Pulmonary artery endothelial cell (primary cell): Measurements from ENCODE around the gene SEC63. TPM values are rescaled to one million over a fixed set of nuclear protein-coding genes. Genes with fewer than 3 reads are reported as not detected.
"Not testable (repeated sequence)": the region's sequence is repeated elsewhere in the genome, so short reads cannot be mapped to it uniquely, and the experiment has no call there.

Source experiments
- DNase-seq: peaks from one replicate; pipeline ENCODE4 v3.0.0-alpha.2; 2011; ENCODE audit warnings: low read depth, low spot score
- total RNA-seq: library from RNA; depleted of rRNA; stranded (reverse); fragments of >200 nt; gene quantifications from 2 replicates; pipeline ENCODE4 v1.2.3, GENCODE V29; 2014

The SEC63 gene
- total RNA-seq, 1 donor from 2014 or later: 16.4 TPM

- no peak for DNase-seq
These were observed 93.5 kb downstream of the SEC63 start for GRCh38 chr6:107864226-107865127.

- no peak for DNase-seq
These were observed 95.6 kb downstream of the SEC63 start for GRCh38 chr6:107862383-107862782.

- not testable (repeated sequence) for DNase-seq
These were observed 97.0 kb downstream of the SEC63 start for GRCh38 chr6:107860963-107861362.

DNA sequence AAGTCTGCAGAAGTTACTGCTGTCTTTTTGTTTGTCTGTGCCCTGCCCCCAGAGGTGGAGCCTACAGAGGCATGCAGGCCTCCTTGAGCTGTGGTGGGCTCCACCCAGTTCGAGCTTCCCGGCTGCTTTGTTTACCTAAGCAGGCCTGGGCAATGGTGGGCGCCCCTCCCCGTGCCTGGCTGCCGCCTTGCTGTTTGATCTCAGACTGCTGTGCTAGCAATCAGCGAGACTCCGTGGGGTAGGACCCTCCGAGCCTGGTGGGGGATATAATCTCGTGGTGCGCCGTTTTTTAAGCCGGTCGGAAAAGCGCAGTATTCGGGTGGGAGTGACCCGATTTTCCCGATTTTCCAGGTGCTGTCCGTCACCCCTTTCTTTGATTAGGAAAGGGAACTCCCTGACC lies 97.9 kb downstream of the SEC63 start:
- not testable (repeated sequence) for DNase-seq

GRCh38 chr6:107853230-107853629 lies 104.8 kb downstream of the SEC63 start:
- no peak for DNase-seq

GRCh38 chr6:107849325-107849724 lies 108.7 kb downstream of the SEC63 start:
- no peak for DNase-seq

DNA sequence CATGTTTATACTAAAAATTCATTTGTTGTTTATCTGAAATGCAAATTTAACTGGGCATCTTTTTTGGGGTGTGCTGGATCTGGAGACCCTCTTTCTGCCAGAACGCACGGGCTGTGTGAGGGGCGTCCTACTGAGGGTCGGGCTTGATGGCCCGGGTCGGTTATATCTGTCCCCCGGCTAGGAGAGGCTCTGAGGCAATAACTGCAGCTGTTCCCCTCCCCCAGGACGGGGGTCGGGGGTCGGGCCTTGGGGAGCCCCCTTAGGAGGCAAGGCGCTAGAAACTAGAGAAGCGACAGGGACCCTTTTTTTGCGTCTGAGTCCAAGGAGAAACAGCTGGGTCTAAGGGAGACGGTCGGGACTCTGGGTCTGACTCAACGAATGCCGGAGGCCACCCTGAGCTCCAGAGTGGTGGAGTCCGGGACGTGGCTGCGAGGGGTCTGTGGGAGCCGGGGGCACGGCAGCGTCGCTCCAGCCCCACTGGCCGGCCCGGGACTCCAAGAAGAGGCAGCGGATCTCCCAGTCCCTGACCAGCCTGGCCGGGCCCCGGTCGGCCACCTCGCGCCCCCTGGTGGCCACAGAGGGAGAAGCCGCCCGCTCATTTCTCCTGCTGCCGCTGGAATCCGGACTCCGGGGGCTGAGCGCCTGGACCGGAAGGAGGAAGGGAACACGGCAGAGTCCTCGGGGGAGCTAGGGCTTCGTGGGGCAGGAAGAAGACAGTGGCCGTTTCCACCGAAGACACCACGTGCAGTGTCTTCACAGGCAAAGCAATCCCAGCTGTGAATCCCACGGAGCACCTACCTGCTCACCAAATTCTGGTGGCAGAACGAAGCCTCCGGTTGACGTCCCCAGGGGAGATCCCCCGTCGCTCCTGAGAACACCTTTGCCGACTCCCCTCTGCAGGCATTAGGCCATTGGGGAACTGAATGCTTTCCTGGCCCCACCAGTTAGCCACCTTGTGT lies 109.9 kb downstream of the SEC63 start:
- DNase-seq: peak; percentile 11

DNA sequence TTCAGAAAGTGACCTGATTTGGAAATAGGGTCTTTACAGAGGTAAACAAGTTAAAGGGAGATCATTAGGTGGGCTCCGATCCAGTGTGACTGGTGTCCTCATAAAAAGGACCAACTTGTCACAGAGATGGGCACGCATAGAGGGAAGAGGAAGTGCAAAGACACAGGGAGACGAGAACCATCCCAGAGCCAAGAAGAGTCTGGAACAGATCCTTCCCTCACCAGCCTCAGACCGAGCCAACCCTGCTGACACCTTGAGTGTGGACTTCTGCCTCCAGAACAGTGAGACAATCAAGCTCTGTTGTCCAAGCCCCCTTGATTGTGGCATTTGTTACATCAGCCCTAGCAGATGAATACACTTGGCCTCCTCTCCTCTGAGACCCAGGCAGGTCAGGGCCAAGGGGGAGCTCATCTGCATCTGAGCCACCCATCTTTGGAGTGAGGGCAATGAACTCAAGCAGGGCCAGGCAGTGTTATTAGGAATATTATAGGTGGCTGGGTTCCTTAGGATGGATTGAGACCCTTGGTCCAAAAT lies 111.7 kb downstream of the SEC63 start:
- no peak for DNase-seq

DNA sequence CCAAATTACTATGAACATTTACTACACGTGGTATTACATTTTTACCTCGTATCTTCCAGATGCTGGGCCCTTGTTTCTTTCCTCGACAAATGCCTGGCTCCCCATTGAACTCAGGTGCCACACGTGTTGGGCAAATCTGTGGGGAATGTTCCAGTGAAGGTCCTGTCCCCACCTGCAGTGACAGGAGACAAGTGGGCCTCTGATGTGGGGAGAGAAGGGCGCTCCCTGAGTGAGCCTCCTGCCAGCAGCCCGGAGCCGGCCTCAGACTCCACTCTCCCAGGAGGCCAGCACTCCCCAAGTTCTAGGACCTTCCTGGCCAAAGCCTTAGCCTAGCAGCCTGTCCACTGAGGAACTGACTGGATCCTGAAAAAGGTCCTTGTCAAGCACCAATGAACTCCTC lies 112.2 kb downstream of the SEC63 start:
- no peak for DNase-seq

DNA sequence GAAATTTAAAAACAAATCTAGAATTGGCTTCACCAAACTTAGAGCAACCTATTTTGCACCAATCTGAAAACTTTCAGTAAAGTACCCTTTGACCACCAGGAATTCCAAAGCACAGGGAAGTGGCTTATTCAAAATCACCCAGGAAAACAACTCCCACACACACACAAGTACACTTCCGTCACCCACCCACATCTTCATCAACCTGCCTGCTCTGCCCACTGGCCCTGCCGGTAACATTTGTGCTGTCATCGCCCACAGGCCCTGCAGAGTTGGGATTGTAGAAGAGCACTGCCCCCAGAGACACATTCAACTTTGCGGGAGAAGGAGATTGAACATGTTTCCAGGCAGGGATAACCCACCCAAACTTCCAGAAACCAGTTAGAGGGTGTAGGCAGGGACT lies 114.6 kb downstream of the SEC63 start:
- DNase-seq: no peak

DNA sequence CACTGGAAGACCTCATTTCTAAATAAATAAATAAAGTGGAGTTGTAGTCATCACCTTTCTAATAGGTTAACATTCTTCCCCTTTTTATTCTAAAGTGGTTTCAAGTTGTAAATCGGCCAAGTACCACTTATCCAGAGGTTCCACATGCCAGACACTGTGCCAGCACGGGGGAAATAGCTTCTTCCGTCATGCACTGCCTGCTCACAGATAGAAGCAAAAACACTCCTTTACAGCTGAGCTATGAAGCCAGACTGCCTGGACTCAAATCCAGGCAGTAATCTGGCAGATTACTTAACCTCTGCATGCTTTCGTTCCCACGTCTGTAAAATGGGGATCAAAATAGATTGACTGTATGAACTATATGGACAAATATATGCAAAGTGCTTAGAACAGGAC lies 116.7 kb downstream of the SEC63 start:
- DNase-seq: no peak

DNA sequence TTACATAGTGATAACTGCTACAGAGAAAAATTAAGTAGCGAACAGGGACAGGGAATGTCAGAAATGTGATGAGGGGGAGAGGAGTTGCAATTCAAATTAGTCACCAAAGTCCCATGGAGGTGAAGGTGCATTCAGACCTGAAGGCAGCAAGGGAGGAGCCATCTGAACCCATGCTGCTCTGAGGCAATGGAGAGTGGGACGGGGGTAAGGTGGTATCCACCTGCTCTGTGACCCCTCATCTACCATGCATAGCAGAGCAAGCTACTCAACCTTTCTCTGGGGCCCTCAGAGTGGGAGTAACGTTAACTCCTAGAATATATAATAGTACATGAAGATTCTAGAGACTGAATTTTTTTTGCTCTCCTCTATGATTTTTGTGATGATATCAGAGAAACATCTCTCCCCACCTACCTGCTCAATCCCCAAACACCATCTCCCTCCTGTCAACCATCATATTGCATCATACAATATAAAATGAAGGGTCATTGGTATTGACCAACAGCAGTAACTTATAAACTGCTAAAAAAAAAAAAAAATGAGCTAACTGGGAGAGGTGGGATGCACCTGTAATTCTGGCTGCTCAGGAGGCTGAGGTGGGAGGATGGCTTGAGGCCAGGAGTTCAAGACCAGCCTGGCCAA lies 117.3 kb downstream of the SEC63 start:
- no peak for DNase-seq

DNA sequence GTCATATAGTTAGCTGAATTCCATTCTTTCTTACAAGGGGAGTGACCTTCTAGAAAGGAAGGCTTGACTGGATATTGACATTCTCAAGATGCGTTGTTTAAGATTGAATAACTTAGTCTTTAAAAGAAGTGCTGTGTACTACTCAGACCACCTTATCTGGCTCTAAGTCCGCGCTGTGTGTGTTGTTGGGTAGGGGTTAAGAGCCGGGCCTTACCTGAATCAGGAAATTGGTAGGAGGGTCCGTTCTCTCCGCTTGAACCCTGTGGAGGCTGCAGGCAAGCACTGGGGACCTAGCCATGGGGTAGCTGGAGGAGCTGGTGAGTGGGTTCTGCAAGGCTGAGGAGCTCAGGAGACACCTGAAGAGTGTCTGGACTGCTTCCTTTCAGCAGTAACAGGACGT lies 124.9 kb downstream of the SEC63 start:
- no peak for DNase-seq

DNA sequence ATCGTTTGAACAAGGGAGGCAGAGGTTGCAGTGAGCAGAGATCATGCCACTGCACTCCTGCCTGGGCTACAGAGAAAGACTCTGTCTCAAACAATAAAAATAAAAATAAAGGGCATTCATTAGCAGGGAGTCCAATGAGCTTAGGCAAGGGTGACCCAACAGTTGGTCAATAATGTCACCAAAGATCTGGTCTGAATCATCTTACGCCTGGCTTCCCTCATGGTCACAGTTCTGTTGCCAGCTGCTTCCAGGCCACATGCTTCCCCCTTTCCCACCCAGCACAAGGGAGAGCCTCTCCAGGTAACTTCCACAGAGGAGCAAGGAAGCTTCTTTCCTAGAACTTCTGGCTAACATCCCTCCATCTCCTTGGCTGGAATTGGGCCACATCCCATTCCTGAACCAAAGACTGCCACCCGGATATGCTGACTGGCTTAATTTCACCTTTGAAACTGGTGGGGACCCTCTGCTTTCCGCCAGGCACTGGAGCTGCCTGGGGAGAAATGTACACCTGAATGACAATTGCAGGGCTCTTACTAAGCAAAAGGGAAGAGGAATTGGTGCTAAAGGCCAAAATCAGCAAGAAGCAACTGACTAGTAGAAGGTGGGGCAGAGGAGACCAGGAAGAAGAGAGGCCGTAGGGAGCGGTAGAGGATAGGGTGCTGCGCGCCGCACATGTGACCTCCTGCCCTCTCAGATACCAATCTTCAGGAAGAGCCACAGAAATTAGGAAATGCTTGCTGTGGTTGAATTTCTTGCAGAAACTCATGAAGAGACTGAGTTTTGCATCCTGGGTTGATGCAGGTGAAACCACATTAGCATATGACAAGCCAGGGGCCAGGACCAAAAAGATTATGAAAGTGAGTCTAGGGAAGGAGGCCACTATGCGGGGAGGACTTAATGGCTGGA lies 125.6 kb downstream of the SEC63 start:
- no peak for DNase-seq

DNA sequence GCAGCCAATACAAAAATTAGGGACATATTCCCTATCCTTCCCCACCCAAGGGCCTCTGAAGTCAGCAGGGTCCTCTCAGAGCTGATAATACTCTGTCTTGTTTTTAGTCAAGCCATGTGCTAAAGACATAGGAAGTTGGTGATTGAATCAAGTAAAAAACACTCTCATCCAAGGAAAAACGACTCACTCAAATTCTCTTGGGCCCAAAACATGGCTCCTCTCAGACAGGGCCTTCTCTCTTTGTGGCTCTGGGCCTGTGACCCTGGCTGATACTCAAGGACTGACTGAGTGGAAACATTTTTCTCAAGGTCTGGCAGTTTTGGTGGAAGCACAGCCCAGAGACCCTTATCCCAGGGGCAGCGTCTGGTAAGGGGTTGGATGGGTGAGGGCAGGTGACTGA lies 127.9 kb downstream of the SEC63 start:
- no peak for DNase-seq

GRCh38 chr6:107827541-107827940 lies 130.5 kb downstream of the SEC63 start:
- no peak for DNase-seq

- DNase-seq: no peak
These were observed 134.9 kb downstream of the SEC63 start for GRCh38 chr6:107823047-107823557.

DNA sequence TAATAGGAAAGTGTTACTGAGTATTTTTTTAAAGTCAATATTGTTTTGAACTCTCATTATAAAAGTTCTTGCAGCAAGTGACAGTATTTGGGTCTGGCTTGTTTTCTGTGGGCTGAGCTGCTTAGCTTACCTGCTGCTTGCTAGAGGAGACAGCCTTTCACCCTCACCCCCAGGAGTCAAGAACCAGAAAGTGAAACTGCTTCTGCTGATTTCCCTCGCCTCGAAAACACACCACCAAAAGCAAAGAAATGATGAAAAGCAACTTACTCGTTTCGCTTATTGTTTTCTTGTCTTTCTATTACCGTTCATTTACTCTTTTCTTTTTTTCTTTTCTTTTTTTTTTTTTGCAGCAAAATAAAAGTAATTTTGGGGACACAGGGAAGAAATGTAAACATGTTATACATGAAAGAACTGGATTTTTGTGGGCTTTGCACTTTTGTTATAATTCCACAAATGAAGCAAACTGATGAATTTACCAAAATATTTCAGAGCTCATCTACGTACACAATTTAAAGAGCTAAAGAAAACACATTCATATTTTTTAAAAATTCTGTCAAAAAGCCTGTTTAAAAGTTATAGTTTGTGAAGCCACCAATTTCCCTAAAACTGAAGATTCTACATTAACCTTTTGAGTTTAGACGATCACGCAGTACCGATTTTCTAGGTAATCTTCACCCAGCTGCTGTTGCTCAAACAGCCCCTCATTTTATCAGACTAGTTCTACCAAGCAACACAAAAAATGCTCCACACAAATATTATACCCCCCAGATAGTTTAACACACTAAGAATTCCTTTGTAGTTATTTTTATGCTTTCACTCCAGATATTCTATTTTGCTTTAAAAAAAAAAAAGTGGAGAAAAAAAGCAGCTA lies 135.6 kb downstream of the SEC63 start:
- DNase-seq: no peak

DNA sequence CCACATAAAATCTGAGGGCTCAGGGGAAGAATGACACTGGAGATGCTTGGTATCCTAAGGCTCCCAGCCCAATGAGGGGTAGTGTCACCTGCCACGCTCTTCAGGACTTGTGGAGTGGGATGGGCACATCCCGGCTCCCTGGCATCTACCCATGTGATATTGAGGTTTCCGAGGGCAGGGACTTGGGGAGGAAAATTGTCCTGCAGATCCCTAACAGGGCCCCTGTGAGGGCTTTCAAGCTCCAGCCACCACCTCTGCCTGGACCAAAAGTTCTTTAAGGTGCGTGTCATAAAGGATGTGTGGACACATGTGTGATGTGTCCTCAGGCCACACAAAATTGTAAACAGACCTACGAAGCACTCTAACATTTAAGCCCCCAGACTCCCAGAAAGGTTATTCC lies 136.4 kb downstream of the SEC63 start:
- DNase-seq: no peak
